Suprapubic skin (tissue), 4 donors: ENCODE data around the gene FIZ1. TPM values are rescaled to one million over a fixed set of nuclear protein-coding genes. Genes with fewer than 3 reads are reported as not detected.

Experiments
- DNase-seq, 2 donors: peaks; one replicate each; pipeline ENCODE4 v3.0.0-alpha.2; 2019; ENCODE audit warnings: low spot score in 2 of 2
- H3K27ac ChIP-seq: fragments of 200-600 bp; sonication (generic); one replicate; pipeline ENCODE4 v1.5.1; 2019
- H3K27me3 ChIP-seq: fragments of 200-600 bp; sonication (generic); one replicate; pipeline ENCODE4 v1.5.1; 2019
- H3K36me3 ChIP-seq: fragments of 200-600 bp; sonication (generic); one replicate; pipeline ENCODE4 v1.5.1; 2019
- H3K4me1 ChIP-seq: fragments of 200-600 bp; sonication (generic); one replicate; pipeline ENCODE4 v1.5.1; 2019
- H3K4me3 ChIP-seq: fragments of 200-600 bp; sonication (generic); one replicate; pipeline ENCODE4 v1.5.1; 2019; ENCODE audit warnings: mild to moderate bottlenecking
- H3K9me3 ChIP-seq: fragments of 200-600 bp; sonication (generic); one replicate; pipeline ENCODE4 v1.5.1; 2019
- CTCF ChIP-seq, 2 donors: fragments of 200-600 bp in 1 of 2; fragments of 450-650 bp in 1 of 2; sonication (generic) in 1 of 2; IDR thresholded peaks; one replicate each; pipeline ENCODE4 v1.5.1; 2016 to 2019; ENCODE audit warnings: antibody characterized with exemption in 2 of 2, mild to moderate bottlenecking in 1 of 2, moderate library complexity in 1 of 2
- EP300 ChIP-seq: sonication (generic); formaldehyde crosslinking; IDR thresholded peaks from one replicate; pipeline ENCODE4 v1.6.1; 2017; ENCODE audit warnings: antibody characterized with exemption
- POLR2A ChIP-seq, 2 donors: fragments of 450-650 bp; IDR thresholded peaks; one replicate each; pipeline ENCODE4 v1.6.1; 2017; ENCODE audit warnings: antibody characterized with exemption in 2 of 2, mild to moderate bottlenecking in 2 of 2, moderate library complexity in 2 of 2
- POLR2AphosphoS5 ChIP-seq, 3 donors: sonication (generic); formaldehyde crosslinking; IDR thresholded peaks; one replicate each; pipeline ENCODE4 v1.6.1; 2017; ENCODE audit warnings: antibody characterized with exemption in 3 of 3
- WGBS: methylation state at CpG from one replicate; pipeline ENCODE4 v1.1.5; 2018; 5-methylcytosine and 5-hydroxymethylcytosine counted together
- total RNA-seq, 4 donors: library from RNA; depleted of rRNA; stranded (reverse); fragments of >200 nt; gene quantifications; one replicate each; pipeline ENCODE4 v1.1.0, GENCODE V29; 2016

The FIZ1 gene
- total RNA-seq: 1 to 10 TPM; 7.6 to 9.2 (median 8.5) TPM

GRCh38 chr19:55599468-55599841 is at the start of gene FIZ1:
FIZ1 (minus strand) TSS chr19:55599517; CDS start chr19:55597865, 1,652 bp downstream.
- H3K27ac ChIP-seq: peak within 1 kb of the TSS; percentile 98
- peaks cover 32% of the 10 kb centered on the region for H3K4me1 ChIP-seq
- H3K4me3 ChIP-seq: peak within 1 kb of the TSS; percentile 93
- no peaks in the 10 kb centered on the region for H3K27me3 ChIP-seq
- DNase-seq: peak; percentile 100
- H3K36me3 ChIP-seq: peaks cover 37% of the 10 kb centered on the region
- under 1% methylated on average over 23 of the region's 23 CpGs for WGBS
- TF ChIP-seq CTCF (IDR thresholded peaks at IDR 0.05) (no peak), POLR2AphosphoS5 (IDR thresholded peaks at IDR 0.05) (peak in 1 of 3 donors; percentile 1), EP300 (no peak)
- H3K9me3 ChIP-seq: no peaks in the 10 kb centered on the region

GRCh38 chr19:55648585-55649267 is 49.4 kb upstream of the FIZ1 start:
- no peaks in the 10 kb centered on the region for H3K9me3 ChIP-seq
- DNase-seq: peak in 1 of 2 donors; percentile 61
- peaks cover 51% of the 10 kb centered on the region for H3K4me1 ChIP-seq
- peaks cover 13% of the 10 kb centered on the region for H3K36me3 ChIP-seq
- no peak for TF ChIP-seq CTCF (IDR thresholded peaks at IDR 0.05)
- TF ChIP-seq POLR2A (IDR thresholded peaks at IDR 0.05): no peak
- TF ChIP-seq EP300: no peak
- no peak for TF ChIP-seq POLR2AphosphoS5 (IDR thresholded peaks at IDR 0.05)
- peak overlapping the region; percentile 82 for H3K27ac ChIP-seq
- no peaks in the 10 kb centered on the region for H3K27me3 ChIP-seq
- peak overlapping the region; percentile 90 for H3K4me3 ChIP-seq
- WGBS: 22% methylated on average over 25 of the region's 25 CpGs

- H3K9me3 ChIP-seq: no peaks in the 10 kb centered on the region
- no peaks in the 10 kb centered on the region for H3K27me3 ChIP-seq
- 1% methylated on average over 55 of the region's 87 CpGs for WGBS
- peak within 1 kb of the TSS; percentile 82 for H3K27ac ChIP-seq
- TF ChIP-seq POLR2AphosphoS5 (IDR thresholded peaks at IDR 0.05): no peak
- no peak for TF ChIP-seq EP300
- no peak for TF ChIP-seq POLR2A (IDR thresholded peaks at IDR 0.05)
- no peak for TF ChIP-seq CTCF (IDR thresholded peaks at IDR 0.05)
- DNase-seq: peak in 1 of 2 donors; percentile 72
- peaks cover 49% of the 10 kb centered on the region for H3K4me1 ChIP-seq
- H3K4me3 ChIP-seq: peak within 1 kb of the TSS; percentile 90
- H3K36me3 ChIP-seq: peaks cover 13% of the 10 kb centered on the region
Measured at GRCh38 chr19:55647732-55648584, 48.6 kb upstream of the FIZ1 start, which contains the start of gene CCDC106. CCDC106 (plus strand) TSS chr19:55648212; CDS start chr19:55649047, 835 bp downstream.

- H3K27me3 ChIP-seq: no peaks in the 10 kb centered on the region
- DNase-seq: no peak
- 48% methylated on average over 14 of the region's 14 CpGs for WGBS
- peak overlapping the region; percentile 82 for H3K27ac ChIP-seq
- no peak for TF ChIP-seq CTCF (IDR thresholded peaks at IDR 0.05)
- peaks cover 13% of the 10 kb centered on the region for H3K36me3 ChIP-seq
- peaks cover 55% of the 10 kb centered on the region for H3K4me1 ChIP-seq
- peak overlapping the region; percentile 90 for H3K4me3 ChIP-seq
- no peaks in the 10 kb centered on the region for H3K9me3 ChIP-seq
Measured at GRCh38 chr19:55646889-55647731, 47.8 kb upstream of the FIZ1 start.
